GM10248 (cell line): ENCODE data around the gene LUC7L.
"Not testable (repeated sequence)": the region's sequence is repeated elsewhere in the genome, so short reads cannot be mapped to it uniquely, and the experiment has no call there.

ENCODE experiments used
- CTCF ChIA-PET: fragments of 300-600 bp; sonication (Branson Sonifier 250); formaldehyde crosslinking; extraction: SDS; loops from one replicate; lab custom pipeline; 2021; ENCODE audit warnings: antibody characterized with exemption; lab: Yijun Ruan, JAX
- POLR2A ChIA-PET: fragments of 350-650 bp; sonication (Branson Sonifier 250); formaldehyde crosslinking; extraction: SDS; loops from one replicate; lab custom pipeline; 2020; ENCODE audit warnings: antibody characterized with exemption; lab: Yijun Ruan, JAX
- DNase-seq: peaks from one replicate; pipeline ENCODE4 v3.0.0; 2012; ENCODE audit errors: extremely low spot score
- CTCF ChIP-seq: IDR thresholded peaks from 2 replicates; pipeline ENCODE4 v1.5.1; 2012; ENCODE audit warnings: mild to moderate bottlenecking, low read depth; ENCODE audit errors: extremely low read depth, missing control alignments, control extremely low read depth

Gene LUC7L

GRCh38 chr16:165539-166374 lies 63.5 kb downstream of the LUC7L start, which contains the start of gene HBM:
Gene HBM (plus strand): TSS chr16:165978. CDS start chr16:165998, 20 bp downstream.
- TF ChIP-seq CTCF, result no peak
- ChIA-PET POLR2A (no interaction called here), CTCF (interaction anchor here (1.1 to 1.6 kb wide), 2 partner anchors 14 to 16 kb away, joined by 3 to 5 read pairs; partner anchors contain the start of gene HBQ1)
- no peak for DNase-seq

GRCh38 chr16:164827-165538 lies 64.3 kb downstream of the LUC7L start:
- DNase-seq, result peak; percentile 71
- no peak for TF ChIP-seq CTCF
- CTCF ChIA-PET, result interaction anchor here (1.6 kb wide), 1 partner anchor 17 kb away, joined by 5 read pairs; no protein-coding TSS in a partner anchor
- POLR2A ChIA-PET, result no interaction called here

- DNase-seq, POLR2A ChIA-PET: not testable (repeated sequence)
- CTCF ChIA-PET, result interaction anchor here (1.6 kb wide), 1 partner anchor 17 kb away, joined by 5 read pairs; no protein-coding TSS in a partner anchor
These were observed 65.0 kb downstream of the LUC7L start for GRCh38 chr16:164134-164823.

GRCh38 chr16:163696-164095 lies 65.6 kb downstream of the LUC7L start:
- CTCF ChIA-PET, DNase-seq, POLR2A ChIA-PET: not testable (repeated sequence)

GRCh38 chr16:163139-163538 lies 66.1 kb downstream of the LUC7L start:
- DNase-seq, POLR2A ChIA-PET, CTCF ChIA-PET: not testable (repeated sequence)

- ChIA-PET CTCF (no interaction called here), POLR2A (no interaction called here)
These were observed 66.8 kb downstream of the LUC7L start for GRCh38 chr16:162271-162991.

GRCh38 chr16:160691-161190 lies 68.5 kb downstream of the LUC7L start:
- DNase-seq, result no peak
- no peak for TF ChIP-seq CTCF
- POLR2A ChIA-PET, result no interaction called here
- CTCF ChIA-PET, result interaction anchor here (1.1 kb wide), 1 partner anchor 54 kb away, joined by 3 read pairs; no protein-coding TSS in a partner anchor

More at GRCh38 chr16:162271-162991, 66.8 kb downstream of the LUC7L start:
- DNase-seq, result no peak
- no peak for TF ChIP-seq CTCF

- DNase-seq, POLR2A ChIA-PET: not testable (repeated sequence)
- CTCF ChIA-PET, result interaction anchor here (1.0 kb wide), 1 partner anchor 22 kb away, joined by 3 read pairs; no protein-coding TSS in a partner anchor
These were observed 69.0 kb downstream of the LUC7L start for GRCh38 chr16:160242-160641.
